ENCODE results near the gene CTDNEP1.

GRCh38 chr17:7246779-7247178 is 4.8 kb downstream of the CTDNEP1 start:
- TF ChIP-seq CTCF (IDR thresholded peaks at IDR 0.05; ENCODE audit: extremely low read depth in 1 of 2, insufficient read depth in 1 of 2, low read depth in 1 of 2, low read length in 2 of 2) (no peak), POLR2AphosphoS5 (IDR thresholded peaks at IDR 0.05; ENCODE audit: insufficient read depth, low read depth, low read length) (no peak), POLR2A (IDR thresholded peaks at IDR 0.05; ENCODE audit: low read depth, low read length) (no peak)

All from endothelial cell of umbilical vein (primary cell).